GM21717 (cell line): ENCODE results near the gene CD209.
"Not testable (repeated sequence)": the region's sequence is repeated elsewhere in the genome, so short reads cannot be mapped to it uniquely, and the experiment has no call there.

ENCODE experiments used
- ATAC-seq: cut with Tn5 transposase; IDR thresholded peaks from one replicate; pipeline ENCODE4 v1.9.1; 2021; ENCODE audit warnings: mild to moderate bottlenecking, moderate library complexity; ENCODE audit not compliant: unreplicated experiment

CD209 gene

DNA sequence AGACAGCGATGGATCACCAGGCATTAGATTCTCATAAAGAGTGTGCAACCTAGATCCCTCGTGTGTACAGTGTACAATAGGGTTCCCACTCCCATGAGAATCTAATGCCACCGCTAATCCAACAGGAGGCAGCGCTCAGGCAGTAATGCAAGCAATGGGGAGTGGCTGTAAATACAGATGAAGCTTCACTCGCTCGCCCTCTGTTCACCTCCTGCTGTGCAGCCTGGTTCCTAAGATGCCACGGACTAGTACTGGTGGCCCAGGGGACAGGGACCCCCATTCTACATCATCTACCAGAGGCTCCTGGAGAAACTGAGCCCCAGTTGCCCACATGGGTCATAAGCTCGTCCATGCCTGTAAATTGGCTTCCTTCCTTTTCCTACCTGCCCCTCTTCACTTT is 23.7 kb upstream of the CD209 start:
- ATAC-seq: no peak

- no peak for ATAC-seq
These were observed 21.8 kb upstream of the CD209 start for GRCh38 chr19:7769171-7769570.

GRCh38 chr19:7767487-7767886 is 20.2 kb upstream of the CD209 start:
- ATAC-seq: no peak

- ATAC-seq: no peak
These were observed 19.2 kb upstream of the CD209 start for GRCh38 chr19:7766535-7766934.

DNA sequence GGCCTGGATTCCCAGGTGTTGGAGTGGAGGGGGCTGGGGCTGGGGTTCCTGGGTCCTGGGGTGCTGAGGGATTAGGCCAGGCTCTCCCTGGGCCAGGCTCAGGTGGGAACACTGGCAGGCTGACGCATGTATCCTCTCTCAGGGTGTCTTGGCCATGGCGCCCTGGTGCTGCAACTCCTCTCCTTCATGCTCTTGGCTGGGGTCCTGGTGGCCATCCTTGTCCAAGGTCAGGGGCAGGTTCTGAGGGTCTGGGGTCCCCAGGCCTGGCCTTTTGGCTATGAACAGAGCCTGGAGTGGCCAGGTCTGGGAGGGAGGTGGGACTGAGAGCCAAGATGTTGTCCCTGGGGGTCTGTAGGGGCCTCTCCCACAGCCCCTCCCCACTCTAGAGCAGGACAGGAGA is 17.7 kb upstream of the CD209 start:
- ATAC-seq: not testable (repeated sequence)

- ATAC-seq: not testable (repeated sequence)
These were observed 16.8 kb upstream of the CD209 start for GRCh38 chr19:7764157-7764556.

- no peak for ATAC-seq
These were observed 16.4 kb upstream of the CD209 start for GRCh38 chr19:7763696-7764095.

GRCh38 chr19:7762719-7763293 is 15.5 kb upstream of the CD209 start, which contains the start of gene CLEC4M:
Gene CLEC4M, plus strand, starts transcription at chr19:7763243. Its CDS starts 24 bp downstream, at chr19:7763267.
- no peak for ATAC-seq

GRCh38 chr19:7759156-7759555 is 11.8 kb upstream of the CD209 start:
- ATAC-seq: no peak

DNA sequence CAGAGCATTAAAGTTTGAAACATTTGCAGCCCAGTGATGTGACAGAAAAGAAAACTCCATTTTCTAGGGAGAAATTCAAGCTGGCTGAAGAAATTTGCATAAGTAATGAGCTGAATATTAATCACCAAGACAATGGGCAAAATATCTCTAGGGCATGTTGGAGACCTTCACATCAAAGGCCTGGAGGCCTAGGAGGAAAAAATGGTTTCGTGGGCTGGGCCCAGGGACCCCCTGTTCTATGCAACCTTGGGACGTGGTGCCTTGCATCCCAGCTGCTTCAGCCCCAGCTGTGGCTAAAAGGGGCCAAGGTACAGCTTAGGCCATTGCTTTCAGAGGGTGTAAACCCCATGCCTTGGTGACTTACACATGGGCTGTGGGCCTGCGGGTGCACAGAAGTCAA is 10.0 kb upstream of the CD209 start:
- ATAC-seq: no peak

- no peak for ATAC-seq
These were observed 8.9 kb upstream of the CD209 start for GRCh38 chr19:7756258-7756657.

- no peak for ATAC-seq
These were observed 3.9 kb upstream of the CD209 start for GRCh38 chr19:7751157-7751783.

- no peak for ATAC-seq
These were observed 1.4 kb upstream of the CD209 start for GRCh38 chr19:7748756-7749155.

GRCh38 chr19:7748171-7748570 is 837 bp upstream of the CD209 start:
- ATAC-seq: no peak

GRCh38 chr19:7746306-7746705 is 1.0 kb downstream of the CD209 start:
- not testable (repeated sequence) for ATAC-seq

DNA sequence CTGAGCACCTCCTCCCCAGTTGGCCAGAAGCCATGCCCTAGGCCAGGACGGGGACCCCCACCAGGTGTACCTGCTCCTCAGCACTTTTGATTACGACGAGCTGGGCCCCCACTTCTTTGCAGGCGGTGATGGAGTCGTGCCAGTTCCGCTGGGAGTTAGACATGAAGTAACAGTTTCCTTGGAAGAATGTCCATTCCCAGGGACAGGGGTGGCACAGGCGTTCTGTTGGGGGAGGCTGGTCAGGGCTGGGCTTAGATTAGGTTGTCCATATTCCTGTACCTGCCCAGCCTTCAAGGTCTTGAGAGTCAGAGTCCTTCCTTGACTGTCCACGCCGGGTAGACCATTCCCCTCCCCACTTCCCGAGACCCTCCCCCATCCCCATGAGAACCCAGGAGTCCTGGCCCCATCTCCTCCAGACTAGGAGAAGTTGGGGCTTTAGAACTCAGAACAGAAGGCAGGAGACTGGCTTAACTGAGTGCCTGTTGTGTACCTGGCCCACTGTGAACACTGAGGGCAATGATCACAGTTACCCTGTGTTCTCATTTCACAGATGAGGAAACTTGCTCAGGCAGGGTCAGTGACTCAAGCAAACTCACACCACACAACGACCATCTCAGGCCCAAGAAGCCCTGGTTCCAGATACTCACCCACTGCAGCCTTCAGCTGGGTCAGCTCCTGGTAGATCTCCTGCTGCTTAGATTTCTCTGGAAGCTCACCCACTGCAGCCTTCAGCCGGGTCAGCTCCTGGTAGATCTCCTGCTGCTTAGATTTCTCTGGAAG is 2.3 kb downstream of the CD209 start:
- ATAC-seq: no peak

- ATAC-seq: no peak
These were observed 3.0 kb downstream of the CD209 start for GRCh38 chr19:7744199-7744786.

DNA sequence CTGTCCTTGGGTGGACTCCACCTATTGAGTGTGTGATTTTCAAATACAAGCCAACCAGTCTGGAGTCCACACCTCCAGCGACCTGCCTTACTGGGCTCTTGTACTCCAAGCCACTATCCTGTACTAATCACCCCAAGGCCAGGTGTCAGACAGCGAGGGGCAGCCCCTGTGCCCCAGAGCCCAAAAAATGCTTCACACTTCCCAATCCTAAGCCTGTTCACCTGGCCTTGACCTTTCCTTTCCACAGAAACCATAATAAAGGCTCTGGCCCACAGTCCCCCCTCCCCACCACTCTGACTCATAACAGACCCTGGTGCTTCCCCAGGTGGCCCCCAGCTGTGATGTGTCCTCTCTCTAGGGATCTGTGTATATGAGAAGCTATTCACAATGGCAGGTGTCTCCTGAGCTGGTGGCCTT is 3.9 kb downstream of the CD209 start:
- ATAC-seq: peak; percentile 54

DNA sequence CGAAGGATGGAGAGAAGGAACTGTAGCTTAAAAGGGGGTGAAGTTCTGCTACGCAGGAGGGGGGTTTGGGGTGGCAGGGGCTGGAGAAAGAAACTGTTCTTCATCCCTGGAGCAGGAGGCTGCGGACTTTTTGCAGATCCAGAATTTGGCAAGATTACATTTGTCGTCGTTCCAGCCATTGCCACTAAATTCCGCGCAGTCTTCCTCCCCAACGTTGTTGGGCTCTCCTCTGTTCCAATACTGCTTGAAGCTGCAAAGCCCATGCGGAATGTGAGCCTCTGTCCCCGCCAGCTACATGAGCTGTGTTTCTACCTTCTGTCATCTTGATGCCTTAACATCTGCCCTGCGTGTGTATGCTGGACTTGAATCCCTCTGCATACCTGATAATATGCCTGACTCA is 4.3 kb downstream of the CD209 start:
- no peak for ATAC-seq

DNA sequence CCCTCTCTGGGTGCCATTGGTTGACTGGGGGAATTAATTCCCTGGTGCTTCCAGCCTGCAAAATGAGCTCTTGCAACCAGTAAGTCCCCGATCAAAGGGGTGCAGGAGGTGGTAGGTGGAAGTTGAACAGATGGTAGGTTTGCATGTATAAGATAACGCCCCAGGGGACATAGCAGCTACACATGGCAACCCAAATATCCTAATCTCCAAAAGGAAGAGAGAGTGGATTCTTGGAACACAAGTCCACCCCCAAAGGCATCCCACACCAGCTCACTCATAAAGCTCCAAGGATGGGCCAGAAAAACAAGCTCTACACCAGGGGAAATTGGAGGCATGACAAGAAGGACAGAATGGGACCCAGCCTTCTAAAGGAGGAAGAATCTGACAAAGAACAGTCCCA is 4.8 kb downstream of the CD209 start:
- no peak for ATAC-seq

DNA sequence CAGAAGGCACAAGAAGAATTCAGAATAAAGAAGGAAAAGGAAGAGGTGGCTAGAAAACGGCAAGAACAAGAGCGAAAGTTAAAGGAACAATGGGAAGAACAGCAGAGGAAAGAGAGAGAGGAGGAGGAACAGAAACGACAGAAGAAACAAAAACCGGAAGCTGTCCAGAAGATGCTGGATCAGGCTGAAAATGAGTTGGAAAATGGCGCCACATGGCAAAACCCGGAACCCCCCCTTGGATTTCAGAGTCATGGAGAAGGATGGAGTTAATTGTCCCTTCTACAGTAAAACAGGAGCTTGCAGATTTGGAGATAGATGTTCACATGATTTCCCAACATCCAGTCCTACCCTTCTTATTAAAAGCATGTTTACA is 6.7 kb downstream of the CD209 start:
- ATAC-seq: no peak
